Right atrium auricular region (tissue), 2 donors: ENCODE results near the gene PGAM2. TPM values are rescaled to one million over a fixed set of nuclear protein-coding genes. Genes with fewer than 3 reads are reported as not detected.

Source experiments
- DNase-seq: peaks from one replicate; pipeline ENCODE4 v3.0.0-alpha.2; 2019; ENCODE audit warnings: low spot score
- H3K27ac ChIP-seq, 2 donors: fragments of 200-600 bp; sonication (generic); 1 replicate in 1 of 2; 2 replicates in 1 of 2; pipeline ENCODE4 v1.5.1; 2016 to 2019
- H3K27me3 ChIP-seq, 2 donors: fragments of 200-600 bp; sonication (generic); one replicate each; pipeline versions ENCODE4 v1.5.1 to v1.6.0; 2017 to 2019
- H3K36me3 ChIP-seq: fragments of 200-600 bp; sonication (generic); one replicate; pipeline ENCODE4 v1.5.1; 2016
- H3K4me1 ChIP-seq, 2 donors: fragments of 200-600 bp; sonication (generic); one replicate each; pipeline versions ENCODE4 v1.5.1 to v1.6.0; 2017 to 2019
- H3K4me3 ChIP-seq, 2 donors: fragments of 200-600 bp; sonication (generic); 1 replicate in 1 of 2; 2 replicates in 1 of 2; pipeline ENCODE4 v1.5.1; 2017 to 2019; ENCODE audit warnings: mild to moderate bottlenecking in 1 of 2, moderate library complexity in 1 of 2
- H3K9me3 ChIP-seq, 2 donors: fragments of 200-600 bp; sonication (generic); one replicate each; pipeline ENCODE4 v1.5.1; 2019
- total RNA-seq, 2 donors: library from RNA; depleted of rRNA; stranded (reverse); fragments of >200 nt; gene quantifications; one replicate each; pipeline ENCODE4 v1.1.0, GENCODE V29; 2016
- TF ChIP-seq, protein P1 (sequence below), 2 donors: fragments of 200-600 bp; sonication (generic); IDR thresholded peaks; one replicate each; pipeline ENCODE4 v1.5.1; 2019; ENCODE audit warnings: antibody characterized with exemption in 2 of 2

Gene PGAM2
- total RNA-seq, 2 donors from 2014 or later, result 680 to 2,809 TPM

DNA sequence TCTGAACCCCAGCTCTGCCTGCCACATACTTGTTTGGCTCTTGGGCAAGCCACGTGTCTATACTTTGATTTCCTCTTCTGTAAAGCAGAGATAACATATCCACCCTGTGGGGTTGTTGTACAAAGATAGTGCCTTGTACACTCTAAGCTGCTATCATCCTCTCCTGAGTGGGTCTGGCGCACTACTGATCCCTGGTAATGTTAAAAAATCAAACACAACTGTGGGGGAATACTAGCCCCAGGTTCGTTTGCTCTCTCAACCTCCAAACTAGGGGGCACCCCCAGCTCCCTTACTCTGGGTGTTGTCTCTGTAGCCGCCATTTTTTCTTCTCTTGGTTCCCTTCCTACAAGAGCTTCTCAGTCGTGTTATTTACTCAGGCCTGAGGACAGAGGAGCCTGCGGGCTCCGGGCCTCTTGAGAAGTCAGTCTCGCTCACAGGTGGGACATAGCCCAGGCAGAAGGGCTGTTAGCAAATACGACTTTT lies 15.9 kb upstream of the PGAM2 start:
- Histone ChIP-seq H3K4me1 (peaks cover 0 to 53% of the 10 kb centered on the region in 2 donors), H3K4me3 (peak overlapping the region; percentile 62 to 82), H3K9me3 (no peaks in the 10 kb centered on the region), H3K36me3 (peaks cover 43% of the 10 kb centered on the region), H3K27ac (peak overlapping the region; percentile 92 to 93), H3K27me3 (no peaks in the 10 kb centered on the region)
- DNase-seq, result no peak
- TF ChIP-seq, protein P1, sequence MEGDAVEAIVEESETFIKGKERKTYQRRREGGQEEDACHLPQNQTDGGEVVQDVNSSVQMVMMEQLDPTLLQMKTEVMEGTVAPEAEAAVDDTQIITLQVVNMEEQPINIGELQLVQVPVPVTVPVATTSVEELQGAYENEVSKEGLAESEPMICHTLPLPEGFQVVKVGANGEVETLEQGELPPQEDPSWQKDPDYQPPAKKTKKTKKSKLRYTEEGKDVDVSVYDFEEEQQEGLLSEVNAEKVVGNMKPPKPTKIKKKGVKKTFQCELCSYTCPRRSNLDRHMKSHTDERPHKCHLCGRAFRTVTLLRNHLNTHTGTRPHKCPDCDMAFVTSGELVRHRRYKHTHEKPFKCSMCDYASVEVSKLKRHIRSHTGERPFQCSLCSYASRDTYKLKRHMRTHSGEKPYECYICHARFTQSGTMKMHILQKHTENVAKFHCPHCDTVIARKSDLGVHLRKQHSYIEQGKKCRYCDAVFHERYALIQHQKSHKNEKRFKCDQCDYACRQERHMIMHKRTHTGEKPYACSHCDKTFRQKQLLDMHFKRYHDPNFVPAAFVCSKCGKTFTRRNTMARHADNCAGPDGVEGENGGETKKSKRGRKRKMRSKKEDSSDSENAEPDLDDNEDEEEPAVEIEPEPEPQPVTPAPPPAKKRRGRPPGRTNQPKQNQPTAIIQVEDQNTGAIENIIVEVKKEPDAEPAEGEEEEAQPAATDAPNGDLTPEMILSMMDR (IDR thresholded peaks at IDR 0.05), result no peak

DNA sequence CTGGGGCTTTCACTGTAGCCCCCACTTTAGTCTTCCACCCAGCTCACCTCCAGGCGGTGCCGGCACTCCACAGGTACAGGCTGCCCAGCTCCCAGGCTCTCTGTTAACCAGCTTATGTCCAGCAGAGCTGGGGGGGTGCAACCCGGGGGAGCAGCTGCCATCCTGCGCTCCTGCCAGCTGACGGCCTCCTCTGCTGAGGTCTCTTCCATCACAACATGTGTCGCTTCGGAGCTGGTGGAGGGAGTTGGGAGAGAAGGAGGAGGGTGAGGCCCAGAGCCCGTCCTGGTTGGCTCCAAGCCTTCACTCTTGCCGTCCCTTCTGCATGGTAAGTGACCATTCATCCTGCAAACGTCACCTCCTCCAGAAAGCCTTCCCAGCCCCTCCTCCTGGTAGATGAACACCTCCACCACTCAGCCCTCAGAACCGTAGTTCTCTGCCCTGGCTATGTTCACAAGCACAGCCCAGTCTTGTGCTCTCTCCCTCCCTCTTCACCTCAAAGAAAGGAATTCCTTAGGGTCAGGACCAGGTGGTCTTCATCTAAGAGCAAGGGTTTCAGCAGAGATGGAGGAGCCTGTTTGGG lies 15.4 kb upstream of the PGAM2 start:
- Histone ChIP-seq H3K27me3 (no peaks in the 10 kb centered on the region), H3K4me3 (peak overlapping the region in 1 of 2 donors; percentile 82), H3K36me3 (peaks cover 48% of the 10 kb centered on the region), H3K4me1 (peaks cover 0 to 58% of the 10 kb centered on the region in 2 donors), H3K27ac (peak overlapping the region; percentile 92 to 93), H3K9me3 (no peaks in the 10 kb centered on the region)
- DNase-seq, result no peak
- TF ChIP-seq, protein P1 (IDR thresholded peaks at IDR 0.05), result no peak

DNA sequence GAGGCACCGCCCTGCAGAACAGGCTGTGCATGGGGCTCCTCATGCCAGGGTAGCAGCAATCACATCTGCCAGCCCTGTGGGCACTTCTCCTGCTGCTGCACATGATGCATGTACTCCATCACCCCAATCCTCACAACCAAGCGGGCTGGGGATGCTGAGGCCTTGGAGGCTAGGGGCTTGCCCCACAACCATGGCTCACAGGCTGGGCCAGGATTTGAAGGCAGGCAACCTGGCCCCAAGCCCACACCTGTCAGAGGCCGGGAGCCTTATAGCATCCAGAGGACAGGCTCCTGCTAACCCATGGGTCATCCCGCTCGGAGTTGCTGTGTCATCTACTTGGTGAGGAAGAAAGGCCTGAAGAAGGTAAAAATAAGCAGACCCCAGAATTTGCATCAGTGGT lies 14.8 kb upstream of the PGAM2 start:
- H3K27ac ChIP-seq, result peak overlapping the region; percentile 92 to 93

DNA sequence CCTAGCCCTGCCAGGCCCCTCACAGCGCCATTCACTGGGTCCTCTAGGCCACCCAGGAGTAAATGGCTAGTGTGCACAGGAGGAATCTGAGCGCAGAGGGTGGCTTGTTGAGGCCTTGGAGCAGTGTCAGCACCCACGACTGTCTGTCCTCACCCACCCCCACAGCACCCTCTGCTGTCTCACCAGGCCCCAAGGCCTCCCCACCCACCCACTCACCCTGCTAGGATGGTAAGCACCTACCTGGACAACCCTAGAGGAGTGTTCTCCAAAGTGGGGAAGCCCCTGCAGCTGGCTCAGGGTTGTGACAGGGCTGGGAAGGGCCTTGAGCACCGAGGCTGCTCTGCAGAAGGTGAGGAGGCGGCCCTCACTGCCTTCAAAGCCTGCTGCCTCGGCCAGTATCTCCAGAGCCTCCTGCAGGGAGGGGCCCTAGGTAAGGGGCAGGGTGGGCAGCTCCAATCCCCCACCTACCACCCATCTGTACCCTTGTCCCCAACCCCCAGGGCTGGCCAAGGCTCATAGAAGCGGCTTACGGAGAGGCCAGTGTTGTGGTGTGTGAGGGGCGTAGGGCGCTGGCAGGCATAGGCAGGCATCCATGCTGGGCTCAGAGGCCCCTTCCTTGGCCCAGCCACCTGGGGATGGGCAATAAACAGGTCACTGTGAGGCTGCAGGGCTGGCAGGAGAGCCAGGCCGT lies 14.1 kb upstream of the PGAM2 start:
- DNase-seq, result no peak
- Histone ChIP-seq H3K4me1 (peaks cover 0 to 70% of the 10 kb centered on the region in 2 donors), H3K36me3 (peaks cover 61% of the 10 kb centered on the region), H3K27ac (peak overlapping the region; percentile 92 to 93), H3K27me3 (no peaks in the 10 kb centered on the region), H3K9me3 (no peaks in the 10 kb centered on the region), H3K4me3 (no peak overlapping the region)
- TF ChIP-seq, protein P1 (IDR thresholded peaks at IDR 0.05), result no peak

More for the DNA sequence above, 14.8 kb upstream of the PGAM2 start:
- no peaks in the 10 kb centered on the region for H3K27me3 ChIP-seq
- TF ChIP-seq, protein P1 (IDR thresholded peaks at IDR 0.05), result no peak
- H3K36me3 ChIP-seq, result peaks cover 55% of the 10 kb centered on the region
- DNase-seq, result no peak
- H3K4me1 ChIP-seq, result peaks cover 0 to 64% of the 10 kb centered on the region in 2 donors
- H3K4me3 ChIP-seq, result no peak overlapping the region
- no peaks in the 10 kb centered on the region for H3K9me3 ChIP-seq

DNA sequence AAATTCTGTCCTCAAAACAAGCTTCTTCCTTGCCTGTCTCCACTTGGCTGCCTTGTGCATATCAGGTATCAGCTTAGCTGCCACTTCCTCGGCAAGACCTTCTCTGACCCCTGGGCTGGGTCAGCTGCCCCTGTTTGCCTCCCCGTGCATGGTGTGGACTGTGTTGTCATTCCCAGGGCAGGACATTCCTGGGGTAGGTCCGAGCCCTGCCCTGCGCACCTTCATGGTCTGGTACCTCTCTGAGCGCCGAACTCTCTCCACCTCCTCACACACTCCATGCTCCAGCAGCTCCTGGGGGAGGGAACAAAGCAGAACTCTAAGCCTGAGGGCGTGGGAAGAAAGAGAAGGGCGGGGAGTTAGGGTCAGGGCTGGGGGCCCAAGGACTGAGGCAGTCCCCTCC lies 13.2 kb upstream of the PGAM2 start:
- H3K4me3 ChIP-seq, result no peak overlapping the region
- H3K4me1 ChIP-seq, result peaks cover 0 to 79% of the 10 kb centered on the region in 2 donors
- TF ChIP-seq, protein P1 (IDR thresholded peaks at IDR 0.05), result no peak
- DNase-seq, result no peak
- H3K9me3 ChIP-seq, result no peaks in the 10 kb centered on the region
- no peaks in the 10 kb centered on the region for H3K27me3 ChIP-seq
- H3K27ac ChIP-seq, result peak overlapping the region; percentile 92 to 93
- H3K36me3 ChIP-seq, result peaks cover 61% of the 10 kb centered on the region
